GM20000 (cell line): ENCODE data around the gene PPP1R3C.
A peak's percentile ranks its signal among the peaks of the same experiment; 100 is the strongest.

Source experiments
- DNase-seq: peaks from one replicate; pipeline ENCODE4 v3.0.0; 2012; ENCODE audit warnings: low spot score
- CTCF ChIP-seq: IDR thresholded peaks from 2 replicates; pipeline ENCODE4 v1.5.1; 2012; ENCODE audit warnings: mild to moderate bottlenecking, control low read depth; ENCODE audit errors: extremely low read depth, missing control alignments

Gene PPP1R3C

GRCh38 chr10:91642831-91643692 lies 10.2 kb upstream of the PPP1R3C start:
- no peak for TF ChIP-seq CTCF
- DNase-seq = no peak

DNA sequence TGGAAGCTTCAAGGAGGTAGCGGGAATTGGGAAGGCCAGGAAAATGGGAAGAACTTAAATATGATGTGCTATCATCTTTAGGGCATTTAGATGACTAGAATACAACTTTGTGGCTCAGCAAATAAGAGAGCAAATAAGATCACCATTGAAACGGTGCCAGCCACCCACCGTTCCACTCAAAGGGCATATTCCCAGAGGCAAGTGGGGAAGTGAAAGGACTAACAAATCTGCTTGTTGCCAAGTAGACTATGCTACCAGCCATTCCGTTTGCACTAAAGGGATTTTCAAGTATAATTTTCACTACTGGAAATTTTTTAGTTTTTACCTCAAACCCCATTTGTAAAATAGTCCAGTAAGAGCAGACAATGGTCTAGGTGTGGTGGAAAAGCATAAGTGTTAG lies 4.0 kb upstream of the PPP1R3C start:
- no peak for DNase-seq
- TF ChIP-seq CTCF = no peak

- peak; percentile 36 for TF ChIP-seq CTCF
- DNase-seq = peak; percentile 66
Observed at GRCh38 chr10:91635401-91636400, 2.8 kb upstream of the PPP1R3C start.

DNA sequence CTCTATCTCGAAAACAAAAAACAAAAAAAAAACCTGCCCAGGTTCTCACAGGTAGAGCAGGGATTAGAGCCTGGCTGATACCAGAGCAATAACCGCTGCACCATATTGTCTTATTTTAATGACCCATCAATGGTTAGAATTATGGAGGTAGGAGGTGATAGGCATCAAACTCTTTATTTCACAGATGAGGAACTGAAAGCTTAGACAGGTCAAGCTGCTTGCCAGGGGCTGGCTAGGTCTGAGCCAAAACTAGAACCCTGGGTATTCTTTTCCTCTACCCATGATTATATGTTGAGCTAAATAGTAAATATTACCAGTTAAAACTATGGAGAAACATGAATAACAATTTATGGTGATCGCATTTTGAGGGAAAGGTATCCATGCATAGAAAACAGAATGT lies 2.0 kb upstream of the PPP1R3C start:
- no peak for TF ChIP-seq CTCF
- no peak for DNase-seq

GRCh38 chr10:91634246-91634645 lies 1.4 kb upstream of the PPP1R3C start:
- no peak for TF ChIP-seq CTCF
- DNase-seq = no peak

DNA sequence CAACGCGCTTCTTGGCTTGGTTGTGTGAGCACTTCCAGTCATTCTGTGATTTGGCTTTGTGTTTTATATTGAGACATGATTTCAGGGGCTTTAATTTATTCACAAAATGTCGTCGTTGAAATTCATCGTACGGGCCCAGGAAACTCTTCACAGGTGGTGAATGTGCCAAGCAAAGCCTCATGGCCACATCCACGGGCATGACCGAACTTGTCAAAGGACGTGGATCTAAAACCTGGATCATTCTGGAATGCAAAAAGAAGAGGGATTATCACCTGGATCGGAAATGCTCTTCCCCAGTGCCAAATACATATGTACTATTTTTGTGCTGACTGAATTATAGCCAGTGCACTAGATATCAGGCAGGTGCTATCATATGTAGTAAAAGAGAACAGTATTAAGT lies 2.2 kb downstream of the PPP1R3C start:
- no peak for TF ChIP-seq CTCF
- DNase-seq = no peak
